GM19463 (cell line): Measurements from ENCODE around the gene CYB561D2.
A peak's percentile ranks its signal among the peaks of the same experiment; 100 is the strongest.
"Not testable (repeated sequence)": the region's sequence is repeated elsewhere in the genome, so short reads cannot be mapped to it uniquely, and the experiment has no call there.

Source experiments
- ATAC-seq: cut with Tn5 transposase; IDR thresholded peaks from one replicate; pipeline ENCODE4 v1.9.1; 2021; ENCODE audit warnings: mild to moderate bottlenecking, moderate library complexity; ENCODE audit not compliant: unreplicated experiment

CYB561D2 gene, protein sequence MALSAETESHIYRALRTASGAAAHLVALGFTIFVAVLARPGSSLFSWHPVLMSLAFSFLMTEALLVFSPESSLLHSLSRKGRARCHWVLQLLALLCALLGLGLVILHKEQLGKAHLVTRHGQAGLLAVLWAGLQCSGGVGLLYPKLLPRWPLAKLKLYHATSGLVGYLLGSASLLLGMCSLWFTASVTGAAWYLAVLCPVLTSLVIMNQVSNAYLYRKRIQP

DNA sequence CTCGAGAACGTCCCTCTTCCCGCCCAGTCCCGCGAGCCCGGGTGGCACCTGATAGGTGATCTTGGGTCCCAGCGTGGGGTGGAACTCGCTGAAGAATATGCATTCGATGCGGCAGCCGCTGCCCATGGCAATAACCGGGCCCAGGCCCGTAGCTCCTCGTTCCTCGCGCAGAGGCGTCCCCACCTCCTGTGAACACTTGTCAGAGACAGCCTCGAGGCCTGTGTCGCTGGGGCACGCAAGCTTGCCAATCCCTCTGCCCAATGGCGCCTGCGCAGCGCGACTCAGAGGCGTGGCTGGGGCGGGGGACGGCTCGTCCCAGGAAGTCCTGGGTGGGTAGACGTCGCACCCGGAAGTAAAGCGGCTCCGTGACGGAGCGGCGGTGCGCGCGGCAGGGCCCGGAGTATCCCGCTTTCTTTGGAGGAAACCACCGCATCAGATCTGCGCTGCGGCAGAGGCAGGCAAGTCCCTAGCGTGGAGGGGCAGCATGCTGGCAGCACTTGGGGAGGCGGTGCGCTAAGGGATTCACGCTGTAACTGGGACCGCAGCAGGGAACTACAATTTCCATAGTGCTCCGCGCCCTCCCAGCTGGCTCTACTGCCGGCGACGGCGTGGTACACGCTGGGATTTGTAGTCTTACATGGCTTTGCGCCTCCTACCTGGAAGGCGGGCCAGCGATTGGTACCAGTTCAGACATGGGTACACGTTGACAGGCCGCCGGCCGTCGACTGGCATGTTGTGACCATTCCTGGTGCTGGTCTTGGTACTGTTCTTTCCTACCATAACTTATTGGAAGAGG is at the start of gene CYB561D2, which contains the start of gene NPRL2:
Gene CYB561D2 (plus strand): TSS at position 336 of the 796 bp plus-strand sequence. CDS start 572 bp downstream, outside the sequence.
Gene NPRL2 (minus strand): TSS at position 249 of the 796 bp plus-strand sequence. CDS start 123 bp downstream, at position 126.
- ATAC-seq, result peak; percentile 85

DNA sequence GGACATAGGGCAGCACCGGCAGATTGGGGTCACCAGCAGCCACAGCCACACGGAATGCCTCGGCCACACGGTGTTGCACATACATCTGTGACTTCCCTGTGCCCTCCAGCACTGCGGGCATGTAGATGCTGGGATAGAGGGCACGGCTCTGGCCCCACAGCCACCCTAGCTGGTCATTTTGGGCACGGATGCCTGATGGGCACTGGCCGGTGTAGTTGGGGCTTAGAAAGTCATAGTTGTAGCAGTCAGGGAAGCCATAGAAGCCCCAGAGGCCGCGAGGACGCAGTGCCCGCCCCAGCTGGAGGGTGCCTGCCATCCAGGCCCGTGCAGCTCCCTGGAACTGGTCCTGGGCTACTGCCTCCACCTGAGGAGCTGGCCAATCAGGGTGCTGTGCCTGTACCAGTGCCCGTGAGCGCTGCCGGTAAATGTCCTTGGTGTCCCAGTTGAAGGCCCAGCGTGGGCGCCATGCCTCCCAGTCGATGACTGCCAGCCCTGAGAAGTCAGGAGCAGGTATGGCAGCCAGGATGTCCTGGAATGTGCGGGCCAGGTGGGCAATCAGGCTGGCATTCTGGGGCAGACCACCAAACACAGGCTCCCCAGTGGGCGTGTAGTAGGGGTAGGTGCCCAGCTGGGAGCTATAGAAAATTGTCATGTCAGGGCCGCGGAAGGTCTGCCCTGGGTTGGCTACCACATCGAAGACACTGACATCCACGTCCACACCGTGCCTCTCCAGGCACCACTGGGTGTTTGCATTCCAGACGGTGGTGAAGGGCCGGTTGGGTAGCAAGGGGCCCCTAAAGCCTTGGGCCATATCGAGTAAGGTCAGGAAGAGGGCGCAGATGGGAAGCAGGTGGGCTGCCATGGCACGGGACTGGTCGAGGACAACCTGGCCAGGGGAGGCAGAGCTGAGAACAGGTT is 48.3 kb upstream of the CYB561D2 start:
- no peak for ATAC-seq

DNA sequence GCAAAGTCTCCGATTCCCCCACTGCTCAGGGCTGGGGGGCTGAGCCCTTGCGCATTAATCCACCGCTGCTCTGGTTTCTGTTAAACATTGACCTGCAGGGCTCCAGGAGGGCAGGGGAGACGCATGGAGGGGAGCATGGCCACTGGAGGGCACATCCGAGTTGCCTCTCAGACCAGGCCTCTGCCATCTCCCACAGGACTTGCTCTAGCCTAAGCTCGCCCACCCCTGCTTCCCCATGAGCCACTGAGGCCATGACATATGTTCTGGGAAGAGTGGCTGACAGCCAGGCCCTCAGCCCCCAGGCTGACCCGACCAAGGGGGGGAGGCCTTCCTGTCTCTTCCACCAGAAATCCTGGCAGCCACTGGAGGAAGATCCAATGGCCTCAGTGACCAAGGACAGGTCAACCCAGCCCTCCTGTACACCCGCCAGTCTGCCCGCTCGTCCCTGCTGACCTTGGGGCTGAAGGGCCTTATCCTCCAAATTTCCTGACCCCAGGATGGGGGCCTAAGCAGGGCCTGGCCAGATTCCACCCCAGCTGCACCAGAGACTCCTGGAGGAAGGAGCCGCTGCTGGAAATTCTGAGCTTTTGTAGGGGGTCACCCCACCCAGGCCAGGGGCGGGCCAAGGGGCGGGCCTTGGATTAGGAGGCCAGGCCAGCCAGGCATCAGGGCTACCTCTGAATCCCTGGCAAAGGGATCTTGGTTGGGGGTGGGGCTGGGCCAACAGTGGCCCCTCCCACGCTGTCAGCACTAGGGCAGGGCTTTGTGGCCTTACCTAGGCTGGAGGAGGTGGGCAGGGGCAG is 47.4 kb upstream of the CYB561D2 start, which contains the start of gene HYAL1:
Gene HYAL1 (minus strand): TSS at position 562 of the 803 bp plus-strand sequence. CDS start 618 bp downstream, outside the sequence.
- ATAC-seq, result no peak

DNA sequence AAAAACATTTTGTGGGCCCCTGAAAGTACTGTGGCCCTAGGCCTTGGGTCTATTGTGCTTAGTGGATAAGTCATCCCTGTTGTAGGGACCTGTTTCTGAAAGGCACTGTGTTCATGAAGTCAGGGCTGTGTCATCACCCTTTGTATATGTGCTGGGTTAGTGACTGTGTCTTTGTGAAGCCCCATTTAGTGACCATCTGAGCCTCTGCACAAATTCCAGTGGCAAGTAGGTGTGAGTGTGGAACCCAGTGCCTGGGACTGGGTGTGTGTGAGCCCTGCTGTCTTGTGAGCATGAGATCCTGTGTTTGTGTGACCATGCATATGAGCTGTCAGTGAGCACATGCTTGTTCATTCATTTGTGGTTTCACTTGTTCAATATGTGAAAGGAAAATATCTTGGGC is 46.1 kb upstream of the CYB561D2 start:
- ATAC-seq, result no peak

DNA sequence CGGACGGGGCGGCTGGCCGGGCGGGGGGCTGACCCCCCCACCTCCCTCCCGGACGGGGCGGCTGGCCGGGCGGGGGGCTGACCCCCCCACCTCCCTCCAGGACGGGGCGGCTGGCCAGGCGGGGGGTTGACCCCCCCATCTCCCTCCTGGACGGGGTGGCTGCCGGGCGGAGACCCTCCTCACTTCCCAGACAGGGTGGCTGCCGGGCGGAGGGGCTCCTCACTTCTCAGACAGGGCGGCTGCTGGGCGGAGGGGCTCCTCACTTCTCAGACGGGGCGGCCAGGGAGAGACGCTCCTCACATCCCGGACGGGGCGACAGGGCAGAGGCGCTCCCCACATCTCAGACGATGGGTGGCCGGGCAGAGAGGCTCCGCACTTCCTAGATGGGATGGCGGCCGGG is 38.6 kb upstream of the CYB561D2 start:
- not testable (repeated sequence) for ATAC-seq

DNA sequence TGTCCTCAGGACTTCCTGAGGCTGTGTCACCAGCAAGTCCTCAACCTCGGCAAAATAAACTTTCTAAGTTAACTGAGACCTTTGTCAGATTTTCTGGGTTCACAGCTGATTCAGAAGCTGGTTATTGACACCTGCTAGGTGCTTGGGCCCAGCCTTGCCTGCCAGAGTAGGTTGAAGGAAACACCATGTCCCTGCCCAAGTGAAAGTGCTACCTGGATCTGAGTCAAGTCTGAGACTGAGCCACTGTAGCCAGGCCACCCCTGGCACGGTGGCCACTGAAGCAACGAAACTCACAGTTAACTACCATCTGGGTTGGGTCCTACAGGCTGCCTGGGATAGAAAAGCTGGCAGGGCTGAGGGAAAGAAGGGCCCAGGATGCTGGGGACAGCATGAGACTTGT is 36.3 kb upstream of the CYB561D2 start:
- ATAC-seq, result no peak

DNA sequence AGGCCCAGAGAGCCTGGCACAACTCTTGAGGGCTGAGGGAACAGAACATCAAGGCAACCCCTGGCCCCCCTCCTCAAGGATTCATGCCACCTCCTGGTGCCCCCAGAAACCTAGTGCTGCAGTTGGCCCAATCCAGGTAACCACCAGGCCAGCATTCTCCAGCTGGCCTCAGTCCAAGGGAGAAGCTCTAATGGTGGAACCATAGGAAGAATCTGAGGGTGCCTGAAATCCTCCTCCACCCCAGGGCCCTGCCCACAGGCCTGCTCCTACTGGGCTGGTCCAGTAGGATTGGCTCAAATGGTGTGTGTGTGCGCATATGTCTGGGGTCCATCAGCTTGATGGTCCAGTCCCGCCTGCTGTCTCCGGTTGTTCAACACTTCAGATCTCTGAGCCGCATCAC is 35.8 kb upstream of the CYB561D2 start:
- no peak for ATAC-seq

DNA sequence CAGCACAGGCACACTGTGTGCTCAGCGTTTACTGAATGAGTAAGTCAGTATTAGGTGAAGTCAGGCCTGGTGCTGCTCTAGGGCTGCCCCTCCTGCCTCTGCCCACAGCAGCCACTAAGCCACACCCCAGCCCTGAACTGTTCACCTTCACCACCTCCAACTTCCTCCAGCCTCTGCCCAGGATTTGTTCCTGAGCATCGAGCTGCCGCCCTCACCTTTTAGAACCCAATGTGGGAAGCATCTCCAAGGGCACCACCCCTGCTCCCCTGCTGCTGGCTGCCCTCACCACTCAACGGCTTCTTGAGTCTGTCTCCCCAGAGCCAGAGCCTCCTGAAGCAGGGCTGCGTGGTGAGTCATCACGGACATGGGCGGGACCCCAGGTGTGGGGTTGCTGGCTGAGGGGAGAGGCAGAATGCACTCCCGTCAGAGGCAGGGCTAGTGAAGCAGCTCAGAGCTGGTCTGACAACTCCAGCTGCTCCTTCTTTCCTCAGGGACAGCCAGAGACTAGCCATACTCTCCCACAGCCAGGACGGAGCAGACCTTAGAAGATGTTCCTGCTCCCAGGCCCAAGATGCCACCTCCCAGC is 33.9 kb upstream of the CYB561D2 start:
- ATAC-seq, result no peak

DNA sequence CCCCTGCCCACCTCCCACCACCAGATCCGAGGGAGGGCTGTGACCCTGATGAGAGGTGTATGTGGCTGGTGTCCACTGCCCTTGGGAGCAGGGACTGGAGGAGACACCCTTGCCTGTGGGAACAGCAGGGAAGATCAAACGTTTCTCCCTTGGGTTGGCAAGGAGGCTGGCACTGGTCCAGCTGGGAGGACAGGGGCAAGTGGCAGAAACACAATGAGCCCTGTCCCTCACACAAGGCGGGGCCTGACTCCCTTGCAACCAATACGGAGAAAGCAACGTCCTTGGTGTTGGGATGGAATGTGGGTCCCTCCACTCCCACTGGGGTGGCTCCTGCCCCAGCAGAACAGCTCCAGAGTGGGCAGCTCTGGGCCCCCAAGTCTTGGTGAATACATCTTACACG is 33.4 kb upstream of the CYB561D2 start:
- no peak for ATAC-seq

DNA sequence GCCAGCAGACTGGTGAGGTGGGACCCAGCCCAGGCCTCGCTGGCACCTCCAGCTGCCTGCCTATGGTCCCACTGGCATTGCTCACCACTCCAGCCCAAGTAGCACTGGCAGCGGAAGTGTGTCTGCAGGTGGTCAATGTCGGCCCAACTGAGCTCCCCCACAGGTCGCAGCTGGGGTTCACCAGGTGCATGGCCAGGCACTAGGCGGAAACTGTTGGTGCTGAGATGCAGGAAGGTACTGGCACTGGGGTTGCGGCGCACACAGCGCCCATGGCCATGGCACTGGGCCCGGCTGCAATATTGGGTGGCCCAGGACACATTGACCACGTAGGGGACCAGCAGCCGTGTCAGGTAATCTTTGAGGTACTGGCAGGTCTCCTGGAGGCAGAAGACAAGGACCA is 32.5 kb upstream of the CYB561D2 start:
- ATAC-seq, result no peak

DNA sequence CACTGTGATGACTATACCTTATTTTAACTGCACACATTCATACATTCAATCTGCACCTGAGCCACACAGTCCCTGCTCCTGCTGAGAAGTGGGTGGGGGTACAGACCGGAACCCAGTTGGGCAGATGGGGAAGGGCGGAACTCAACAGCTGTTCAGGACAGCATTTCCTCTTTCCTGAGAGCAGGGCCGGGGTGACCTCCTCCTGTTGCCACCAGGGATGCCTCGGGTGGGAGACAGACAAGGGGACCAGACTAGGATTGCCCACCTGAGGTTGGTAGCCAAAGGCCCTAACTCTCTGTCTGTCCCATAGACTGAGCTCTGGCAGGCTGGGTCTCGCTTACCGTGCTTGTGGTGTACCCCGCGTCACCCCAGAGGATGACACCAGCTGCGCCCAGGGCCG is 32.0 kb upstream of the CYB561D2 start:
- no peak for ATAC-seq

DNA sequence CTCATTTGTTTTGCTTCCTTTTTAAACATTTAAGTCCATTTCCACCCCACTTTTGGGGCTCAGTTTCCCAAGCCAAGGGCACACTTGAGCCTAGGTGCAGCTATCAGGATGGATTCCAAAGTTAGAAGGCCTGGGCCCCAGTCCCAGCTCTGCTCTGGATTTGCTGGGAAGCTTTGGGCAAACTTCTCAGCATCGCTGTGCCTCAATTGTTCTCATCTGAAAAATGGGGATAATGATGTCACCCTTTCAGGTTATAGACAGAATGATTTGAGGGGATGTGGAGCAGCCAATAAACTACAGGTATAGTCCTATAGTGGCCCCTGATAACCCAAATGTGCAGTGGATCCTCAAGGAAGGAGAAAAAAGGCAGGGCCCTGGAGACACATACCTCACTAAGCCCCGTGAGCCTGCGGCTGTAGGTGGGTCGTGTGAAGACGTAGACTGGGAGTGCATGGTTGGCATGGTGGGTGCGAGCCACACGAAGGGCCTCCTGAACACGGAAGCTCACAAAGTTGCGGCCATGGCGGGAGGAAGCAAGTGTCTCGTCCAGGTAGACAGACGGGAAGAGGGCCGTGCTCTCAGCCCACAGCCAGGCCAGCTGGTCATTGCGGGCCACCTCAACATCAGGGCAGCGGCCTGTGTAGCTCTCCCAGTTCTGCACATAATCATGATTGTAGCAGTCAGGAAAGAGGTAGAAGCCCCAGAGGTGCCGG is 31.3 kb upstream of the CYB561D2 start:
- no peak for ATAC-seq

DNA sequence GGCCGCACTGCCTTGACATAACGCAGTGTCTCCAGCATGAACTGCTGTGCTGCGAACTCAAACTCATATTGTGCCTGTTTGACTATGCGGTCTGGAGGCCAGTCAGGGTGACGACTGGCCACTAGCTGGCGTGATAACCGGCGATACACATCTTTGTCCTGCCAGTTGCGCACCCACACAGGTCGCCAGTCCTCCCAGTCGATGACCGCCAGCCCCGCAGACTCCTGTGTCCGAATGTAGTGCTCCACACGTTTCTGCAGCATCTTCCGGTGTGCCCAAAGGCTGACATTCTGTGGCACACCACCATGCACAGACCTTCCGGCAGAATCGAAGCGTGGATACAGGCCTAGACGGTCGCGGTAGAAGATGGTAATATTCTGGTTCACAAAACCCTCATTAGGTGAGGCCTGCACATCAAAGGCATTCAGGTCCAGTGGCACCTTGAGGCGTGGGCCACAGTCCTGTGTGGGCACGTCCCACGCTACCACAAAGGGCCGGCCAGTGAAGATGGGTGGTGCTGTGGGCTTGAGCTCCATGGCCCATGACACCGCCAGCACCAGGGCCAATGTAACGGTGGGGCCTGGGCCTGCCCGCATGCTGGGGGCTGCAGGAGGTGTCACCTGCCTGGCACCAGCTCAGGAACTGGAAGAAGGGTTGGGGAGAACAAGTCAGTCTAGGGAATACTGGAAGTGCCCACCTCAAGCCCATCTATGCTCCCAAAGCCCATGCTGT is 30.6 kb upstream of the CYB561D2 start:
- no peak for ATAC-seq

DNA sequence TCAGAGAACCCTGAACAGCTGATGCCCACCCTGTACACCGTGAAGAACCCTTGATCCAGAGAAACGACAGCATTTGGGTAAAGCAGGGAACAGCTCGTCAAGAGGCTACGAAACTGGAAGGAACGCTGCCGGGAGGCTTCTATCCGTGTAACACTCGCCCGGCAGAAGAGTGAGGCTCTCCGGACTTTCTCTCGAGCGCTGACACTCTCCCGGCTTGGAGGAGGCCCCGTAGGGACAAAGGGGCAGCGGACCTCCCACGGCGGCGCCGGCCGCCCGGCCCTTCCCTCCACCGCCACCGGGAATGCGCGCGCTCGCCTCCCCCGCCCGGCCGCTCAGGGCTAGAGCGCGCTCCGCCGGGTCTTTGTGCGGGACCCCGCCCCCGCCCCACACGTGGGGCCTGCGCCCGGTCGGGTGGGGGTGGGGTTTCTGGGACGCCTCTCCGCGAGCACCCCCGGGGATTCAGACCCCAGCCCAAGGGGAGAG is 29.8 kb upstream of the CYB561D2 start:
- peak; percentile 59 for ATAC-seq

DNA sequence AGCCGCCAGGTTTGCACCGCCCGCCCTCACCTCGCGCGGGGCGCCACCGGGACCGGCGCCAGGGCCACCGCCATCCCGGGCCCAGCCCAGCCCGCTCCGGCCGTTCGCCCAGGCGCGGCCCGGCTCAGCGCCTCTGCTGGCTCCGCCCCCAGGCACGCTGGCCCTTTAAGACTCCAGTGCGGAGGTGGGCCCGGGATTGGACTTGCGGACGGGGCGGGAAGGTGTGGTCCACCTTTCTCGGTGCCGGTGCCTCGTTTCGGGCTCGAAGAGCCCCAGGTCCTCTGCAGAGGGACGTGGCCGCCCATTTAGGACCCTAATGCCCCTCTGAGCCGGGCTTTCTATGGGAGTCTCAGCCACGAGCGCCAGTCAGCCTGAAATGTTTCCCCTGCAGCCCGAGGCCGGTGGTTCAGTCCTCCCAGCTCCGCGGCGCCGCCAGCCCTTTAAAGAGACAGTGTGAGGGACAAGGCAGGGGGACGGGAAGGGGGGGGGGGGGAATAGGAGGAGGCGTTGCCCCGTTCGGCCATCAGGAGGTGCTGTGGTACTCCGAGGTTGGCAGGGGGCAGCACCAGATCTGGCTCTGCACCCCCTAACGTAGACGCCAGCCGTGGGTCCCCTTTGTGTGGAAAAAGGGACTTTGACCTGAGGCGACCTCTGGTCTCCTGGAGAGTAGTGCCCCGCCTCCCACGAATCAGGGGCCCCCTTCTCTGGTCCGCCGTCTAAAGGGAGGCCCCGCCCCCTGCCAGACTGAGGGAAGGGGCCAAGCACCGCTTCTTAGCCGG is 29.1 kb upstream of the CYB561D2 start:
- ATAC-seq, result peak; percentile 88

DNA sequence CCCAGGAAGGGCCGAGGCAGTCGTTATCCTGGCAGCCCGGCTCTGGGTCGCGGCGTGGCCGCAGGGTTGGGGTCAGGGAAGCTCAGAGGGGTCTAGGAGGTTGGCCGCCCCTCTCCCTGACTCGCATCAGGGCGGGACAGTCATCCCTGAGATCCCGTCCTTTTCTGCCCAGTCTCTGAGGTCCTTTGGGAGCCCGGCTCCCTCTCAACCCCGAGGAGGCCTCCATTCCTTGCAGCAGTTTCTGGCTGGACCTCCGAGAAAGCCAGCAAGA is 28.6 kb upstream of the CYB561D2 start:
- ATAC-seq, result no peak

DNA sequence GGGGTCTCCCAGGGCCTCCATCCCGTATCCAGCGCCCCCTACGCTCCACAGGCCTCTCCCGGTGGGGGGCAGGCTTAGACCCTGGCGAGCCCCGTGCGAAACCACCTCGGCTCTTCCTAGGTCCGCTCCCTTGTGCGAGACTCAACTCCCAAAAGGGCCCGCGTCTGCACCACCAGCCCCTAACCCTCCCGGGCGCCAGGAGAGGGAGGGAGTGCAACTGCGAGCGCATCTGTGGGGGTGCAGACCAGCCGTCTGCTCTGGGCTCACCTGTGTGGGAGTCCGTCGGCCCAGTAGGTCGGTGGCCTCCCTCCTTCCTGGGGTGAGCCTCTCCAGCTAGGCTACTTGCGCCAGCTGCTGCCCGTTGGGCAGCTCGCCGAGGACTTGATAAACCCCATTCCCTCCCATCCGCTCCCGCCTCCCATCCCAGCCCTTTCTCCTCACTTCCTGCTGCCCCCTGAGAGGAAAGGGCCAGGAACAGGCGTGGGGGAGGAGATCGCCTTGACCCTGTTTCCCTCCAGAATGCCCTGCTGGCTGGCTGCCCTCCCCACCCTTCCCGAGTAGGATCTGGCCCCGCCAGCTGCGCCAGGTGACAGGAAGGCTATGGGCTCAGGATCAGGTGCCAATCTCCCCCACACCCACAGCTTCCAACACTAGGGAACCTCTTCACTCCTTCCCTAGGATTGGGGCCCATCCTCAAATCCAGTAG is 28.1 kb upstream of the CYB561D2 start, which contains the start of gene HYAL2:
Gene HYAL2 (minus strand): TSS at position 360 of the 706 bp plus-strand sequence. CDS start 2,256 bp downstream, outside the sequence.
- ATAC-seq, result no peak
